K562 treated with DMSO at 1 percent for 24 hours (cell line): ENCODE results near the gene NDUFAF3. TPM values are rescaled to one million over a fixed set of nuclear protein-coding genes. Genes with fewer than 3 reads are reported as not detected.

ENCODE experiments used
- total RNA-seq: library from RNA; unstranded; fragments of 300-600 nt; gene quantifications from 2 replicates; pipeline ENCODE4 v1.2.3, GENCODE V29; 2022; ENCODE audit warnings: low read depth; ENCODE audit not compliant: insufficient read depth

The NDUFAF3 gene
- total RNA-seq: 51.3 and 57.7 TPM in 2 replicates

GRCh38 chr3:49021813-49022687, at the start of gene NDUFAF3:
NDUFAF3 (plus strand) TSS chr3:49022121; CDS start chr3:49022145, 24 bp downstream.

GRCh38 chr3:48989796-48990635, 31.9 kb upstream of the NDUFAF3 start, which contains the start of gene P4HTM:
P4HTM (plus strand) TSS chr3:48990241; CDS start chr3:48990257, 16 bp downstream.

GRCh38 chr3:49007068-49007770, 14.7 kb upstream of the NDUFAF3 start, which contains the start of gene WDR6:
WDR6 (plus strand) TSS chr3:49007391; CDS start chr3:49007432, 41 bp downstream.

GRCh38 chr3:49017971-49018706, 3.8 kb upstream of the NDUFAF3 start, which contains the start of gene DALRD3:
DALRD3 (minus strand) TSS chr3:49018580; CDS start chr3:49018564, 16 bp downstream.

GRCh38 chr3:49028673-49029562, 7.0 kb downstream of the NDUFAF3 start, which contains the start of gene IMPDH2:
IMPDH2 (minus strand) TSS chr3:49029398; CDS start chr3:49029350, 48 bp downstream.

Other genes with a start within 250 kb of the NDUFAF3 start
- 106 and 110 TPM in 2 replicates for gene PRKAR2A, start 174.2 kb upstream of the NDUFAF3 start, total RNA-seq
- 15.8 and 16.9 TPM in 2 replicates for gene SLC25A20, start 123.2 kb upstream of the NDUFAF3 start, total RNA-seq
- 54.7 and 59.3 TPM in 2 replicates for gene ARIH2, start 103.3 kb upstream of the NDUFAF3 start, total RNA-seq
- 0.71 and 1.1 TPM in 2 replicates for gene P4HTM, start 31.9 kb upstream of the NDUFAF3 start, total RNA-seq
- gene WDR6, start 14.7 kb upstream of the NDUFAF3 start, total RNA-seq: 98.0 and 98.5 TPM in 2 replicates
- 19.5 TPM in 2 replicates for gene DALRD3, start 3.5 kb upstream of the NDUFAF3 start, total RNA-seq
- 231 and 234 TPM in 2 replicates for gene IMPDH2, start 7.3 kb downstream of the NDUFAF3 start, total RNA-seq
- gene QRICH1, start 72.0 kb downstream of the NDUFAF3 start, total RNA-seq: 37.9 and 40.6 TPM in 2 replicates
- gene QARS1, start 82.6 kb downstream of the NDUFAF3 start, total RNA-seq: 615 and 618 TPM in 2 replicates
- gene USP19, start 98.7 kb downstream of the NDUFAF3 start, total RNA-seq: 55.9 and 58.4 TPM in 2 replicates
- gene LAMB2, start 110.9 kb downstream of the NDUFAF3 start, total RNA-seq: 33.5 and 36.3 TPM in 2 replicates
- 15.7 and 17.0 TPM in 2 replicates for gene CCDC71, start 144.2 kb downstream of the NDUFAF3 start, total RNA-seq
- 46.2 and 53.9 TPM in 2 replicates for gene KLHDC8B, start 149.5 kb downstream of the NDUFAF3 start, total RNA-seq